MM.1S (cell line): ENCODE results near the gene TSHZ2.

Source experiments
- EZH2phosphoT487 ChIP-seq: fragments of 300-600 bp; sonication (generic); IDR thresholded peaks from 2 replicates; pipeline ENCODE4 v1.6.1; 2018; ENCODE audit warnings: antibody characterized with exemption, low read length
- TF ChIP-seq, protein P1 (sequence below): fragments of 300-600 bp; sonication (generic); IDR thresholded peaks from 2 replicates; pipeline ENCODE4 v1.5.1; 2016; ENCODE audit warnings: antibody characterized with exemption, low read length, mixed read lengths

- TF ChIP-seq, protein P1, sequence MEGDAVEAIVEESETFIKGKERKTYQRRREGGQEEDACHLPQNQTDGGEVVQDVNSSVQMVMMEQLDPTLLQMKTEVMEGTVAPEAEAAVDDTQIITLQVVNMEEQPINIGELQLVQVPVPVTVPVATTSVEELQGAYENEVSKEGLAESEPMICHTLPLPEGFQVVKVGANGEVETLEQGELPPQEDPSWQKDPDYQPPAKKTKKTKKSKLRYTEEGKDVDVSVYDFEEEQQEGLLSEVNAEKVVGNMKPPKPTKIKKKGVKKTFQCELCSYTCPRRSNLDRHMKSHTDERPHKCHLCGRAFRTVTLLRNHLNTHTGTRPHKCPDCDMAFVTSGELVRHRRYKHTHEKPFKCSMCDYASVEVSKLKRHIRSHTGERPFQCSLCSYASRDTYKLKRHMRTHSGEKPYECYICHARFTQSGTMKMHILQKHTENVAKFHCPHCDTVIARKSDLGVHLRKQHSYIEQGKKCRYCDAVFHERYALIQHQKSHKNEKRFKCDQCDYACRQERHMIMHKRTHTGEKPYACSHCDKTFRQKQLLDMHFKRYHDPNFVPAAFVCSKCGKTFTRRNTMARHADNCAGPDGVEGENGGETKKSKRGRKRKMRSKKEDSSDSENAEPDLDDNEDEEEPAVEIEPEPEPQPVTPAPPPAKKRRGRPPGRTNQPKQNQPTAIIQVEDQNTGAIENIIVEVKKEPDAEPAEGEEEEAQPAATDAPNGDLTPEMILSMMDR = no peak
- TF ChIP-seq EZH2phosphoT487 = no peak
Measured at GRCh38 chr20:53260591-53260990, 288.4 kb downstream of the TSHZ2 start.
